ENCODE measurements around the gene PARD3B. TPM values are rescaled to one million over a fixed set of nuclear protein-coding genes. Genes with fewer than 3 reads are reported as not detected.

The PARD3B gene
- total and polyA plus RNA-seq, 4 donors = 6.8 to 50.9 (median 22.5) TPM

GRCh38 chr2:204920776-204921175, 375.5 kb downstream of the PARD3B start:
- Histone ChIP-seq H3K4me3 (ENCODE audit: low read length in 2 of 2) (no peak overlapping the region), H3K36me3 (ENCODE audit: control insufficient read depth in 1 of 2, insufficient read depth in 2 of 2, low read length in 1 of 2) (no peaks in the 10 kb centered on the region), H3K27me3 (ENCODE audit: control insufficient read depth in 1 of 2, insufficient read depth in 2 of 2, low read length in 1 of 2) (no peaks in the 10 kb centered on the region), H3K9me3 (ENCODE audit: control insufficient read depth, low read length) (no peaks in the 10 kb centered on the region), H3K4me1 (ENCODE audit: control insufficient read depth in 1 of 2, insufficient read depth in 2 of 2, low read length in 2 of 2) (no peaks in the 10 kb centered on the region), H3K27ac (ENCODE audit: low read depth in 1 of 2, low read length in 2 of 2) (no peak overlapping the region)
- no peak for ATAC-seq (ENCODE audit: low FRiP score)
- 93 to 96% methylated on average over 2 of the region's 2 CpGs for WGBS, 2 donors
- intact Hi-C loops (cut with DNase I) = no loop called here
- DNase-seq = no peak

GRCh38 chr2:204923957-204924356, 378.7 kb downstream of the PARD3B start:
- ATAC-seq (ENCODE audit: low FRiP score) = no peak
- Histone ChIP-seq H3K4me3 (ENCODE audit: low read length in 2 of 2) (no peak overlapping the region), H3K9me3 (ENCODE audit: control insufficient read depth, low read length) (no peaks in the 10 kb centered on the region), H3K36me3 (ENCODE audit: control insufficient read depth in 1 of 2, insufficient read depth in 2 of 2, low read length in 1 of 2) (no peaks in the 10 kb centered on the region), H3K27me3 (ENCODE audit: control insufficient read depth in 1 of 2, insufficient read depth in 2 of 2, low read length in 1 of 2) (no peaks in the 10 kb centered on the region), H3K4me1 (ENCODE audit: control insufficient read depth in 1 of 2, insufficient read depth in 2 of 2, low read length in 2 of 2) (no peaks in the 10 kb centered on the region), H3K27ac (ENCODE audit: low read depth in 1 of 2, low read length in 2 of 2) (no peak overlapping the region)
- intact Hi-C loops (cut with DNase I) = no loop called here
- no peak for DNase-seq

GRCh38 chr2:204931562-204931961, 386.3 kb downstream of the PARD3B start:
- Histone ChIP-seq H3K4me1 (ENCODE audit: control insufficient read depth in 1 of 2, insufficient read depth in 2 of 2, low read length in 2 of 2) (no peaks in the 10 kb centered on the region), H3K27me3 (ENCODE audit: control insufficient read depth in 1 of 2, insufficient read depth in 2 of 2, low read length in 1 of 2) (no peaks in the 10 kb centered on the region), H3K36me3 (ENCODE audit: control insufficient read depth in 1 of 2, insufficient read depth in 2 of 2, low read length in 1 of 2) (no peaks in the 10 kb centered on the region), H3K9me3 (ENCODE audit: control insufficient read depth, low read length) (no peaks in the 10 kb centered on the region), H3K4me3 (ENCODE audit: low read length in 2 of 2) (no peak overlapping the region), H3K27ac (ENCODE audit: low read depth in 1 of 2, low read length in 2 of 2) (no peak overlapping the region)
- intact Hi-C loops (cut with DNase I) = no loop called here
- no peak for DNase-seq
- no peak for ATAC-seq (ENCODE audit: low FRiP score)

- Histone ChIP-seq H3K4me1 (ENCODE audit: control insufficient read depth in 1 of 2, insufficient read depth in 2 of 2, low read length in 2 of 2) (no peaks in the 10 kb centered on the region), H3K9me3 (ENCODE audit: control insufficient read depth, low read length) (no peaks in the 10 kb centered on the region), H3K36me3 (ENCODE audit: control insufficient read depth in 1 of 2, insufficient read depth in 2 of 2, low read length in 1 of 2) (no peaks in the 10 kb centered on the region), H3K27ac (ENCODE audit: low read depth in 1 of 2, low read length in 2 of 2) (no peak overlapping the region), H3K27me3 (ENCODE audit: control insufficient read depth in 1 of 2, insufficient read depth in 2 of 2, low read length in 1 of 2) (no peaks in the 10 kb centered on the region), H3K4me3 (ENCODE audit: low read length in 2 of 2) (no peak overlapping the region)
- intact Hi-C loops (cut with DNase I) = no loop called here
- no peak for ATAC-seq (ENCODE audit: low FRiP score)
- no peak for DNase-seq
- 85 to 89% methylated on average over 1 of the region's 1 CpG for WGBS, 2 donors
Observed at GRCh38 chr2:204933735-204934374, 388.6 kb downstream of the PARD3B start.

GRCh38 chr2:204944927-204945326, 399.7 kb downstream of the PARD3B start:
- Histone ChIP-seq H3K36me3 (ENCODE audit: control insufficient read depth in 1 of 2, insufficient read depth in 2 of 2, low read length in 1 of 2) (peaks cover 0 to 4% of the 10 kb centered on the region in 2 donors), H3K27me3 (ENCODE audit: control insufficient read depth in 1 of 2, insufficient read depth in 2 of 2, low read length in 1 of 2) (no peaks in the 10 kb centered on the region), H3K4me1 (ENCODE audit: control insufficient read depth in 1 of 2, insufficient read depth in 2 of 2, low read length in 2 of 2) (no peaks in the 10 kb centered on the region), H3K4me3 (ENCODE audit: low read length in 2 of 2) (no peak overlapping the region), H3K9me3 (ENCODE audit: control insufficient read depth, low read length) (no peaks in the 10 kb centered on the region), H3K27ac (ENCODE audit: low read depth in 1 of 2, low read length in 2 of 2) (no peak overlapping the region)
- DNase-seq (no peak), ATAC-seq (ENCODE audit: low FRiP score) (no peak)
- intact Hi-C loops (cut with DNase I) = no loop called here
- WGBS, 2 donors = 93% methylated on average over 3 of the region's 3 CpGs

- DNase-seq (no peak), ATAC-seq (ENCODE audit: low FRiP score) (no peak)
- intact Hi-C loops (cut with DNase I) = no loop called here
- H3K27ac ChIP-seq (ENCODE audit: low read depth in 1 of 2, low read length in 2 of 2) = no peak overlapping the region
- no peaks in the 10 kb centered on the region for H3K4me1 ChIP-seq (ENCODE audit: control insufficient read depth in 1 of 2, insufficient read depth in 2 of 2, low read length in 2 of 2)
- H3K36me3 ChIP-seq (ENCODE audit: control insufficient read depth in 1 of 2, insufficient read depth in 2 of 2, low read length in 1 of 2) = peaks cover 0 to 4% of the 10 kb centered on the region in 2 donors
- no peaks in the 10 kb centered on the region for H3K9me3 ChIP-seq (ENCODE audit: control insufficient read depth, low read length)
- H3K27me3 ChIP-seq (ENCODE audit: control insufficient read depth in 1 of 2, insufficient read depth in 2 of 2, low read length in 1 of 2) = no peaks in the 10 kb centered on the region
- 97 to 100% methylated on average over 2 of the region's 2 CpGs for WGBS, 2 donors
- no peak overlapping the region for H3K4me3 ChIP-seq (ENCODE audit: low read length in 2 of 2)
Observed at GRCh38 chr2:204945376-204945775, 400.1 kb downstream of the PARD3B start.

GRCh38 chr2:204946892-204947291, 401.6 kb downstream of the PARD3B start:
- intact Hi-C loops (cut with DNase I) = no loop called here
- Histone ChIP-seq H3K27ac (ENCODE audit: low read depth in 1 of 2, low read length in 2 of 2) (no peak overlapping the region), H3K4me1 (ENCODE audit: control insufficient read depth in 1 of 2, insufficient read depth in 2 of 2, low read length in 2 of 2) (no peaks in the 10 kb centered on the region), H3K4me3 (ENCODE audit: low read length in 2 of 2) (no peak overlapping the region), H3K9me3 (ENCODE audit: control insufficient read depth, low read length) (no peaks in the 10 kb centered on the region), H3K36me3 (ENCODE audit: control insufficient read depth in 1 of 2, insufficient read depth in 2 of 2, low read length in 1 of 2) (peaks cover 0 to 4% of the 10 kb centered on the region in 2 donors), H3K27me3 (ENCODE audit: control insufficient read depth in 1 of 2, insufficient read depth in 2 of 2, low read length in 1 of 2) (no peaks in the 10 kb centered on the region)
- 95 to 99% methylated on average over 2 of the region's 2 CpGs for WGBS, 2 donors
- no peak for DNase-seq
- ATAC-seq (ENCODE audit: low FRiP score) = no peak

GRCh38 chr2:204947405-204947804, 402.1 kb downstream of the PARD3B start:
- WGBS, 2 donors = 76 to 78% methylated on average over 1 of the region's 1 CpG
- intact Hi-C loops (cut with DNase I) = no loop called here
- no peak for DNase-seq
- H3K4me3 ChIP-seq (ENCODE audit: low read length in 2 of 2) = no peak overlapping the region
- no peak for ATAC-seq (ENCODE audit: low FRiP score)
- H3K36me3 ChIP-seq (ENCODE audit: control insufficient read depth in 1 of 2, insufficient read depth in 2 of 2, low read length in 1 of 2) = peaks cover 0 to 4% of the 10 kb centered on the region in 2 donors
- H3K9me3 ChIP-seq (ENCODE audit: control insufficient read depth, low read length) = no peaks in the 10 kb centered on the region
- no peak overlapping the region for H3K27ac ChIP-seq (ENCODE audit: low read depth in 1 of 2, low read length in 2 of 2)
- H3K27me3 ChIP-seq (ENCODE audit: control insufficient read depth in 1 of 2, insufficient read depth in 2 of 2, low read length in 1 of 2) = no peaks in the 10 kb centered on the region
- no peaks in the 10 kb centered on the region for H3K4me1 ChIP-seq (ENCODE audit: control insufficient read depth in 1 of 2, insufficient read depth in 2 of 2, low read length in 2 of 2)

GRCh38 chr2:204948024-204948763, 402.9 kb downstream of the PARD3B start:
- intact Hi-C loops (cut with DNase I) = no loop called here
- no peaks in the 10 kb centered on the region for H3K9me3 ChIP-seq (ENCODE audit: control insufficient read depth, low read length)
- H3K27ac ChIP-seq (ENCODE audit: low read depth in 1 of 2, low read length in 2 of 2) = no peak overlapping the region
- no peak overlapping the region for H3K4me3 ChIP-seq (ENCODE audit: low read length in 2 of 2)
- ATAC-seq (ENCODE audit: low FRiP score) (no peak), DNase-seq (no peak)
- 72 to 82% methylated on average over 3 of the region's 3 CpGs for WGBS, 2 donors
- no peaks in the 10 kb centered on the region for H3K27me3 ChIP-seq (ENCODE audit: control insufficient read depth in 1 of 2, insufficient read depth in 2 of 2, low read length in 1 of 2)
- no peaks in the 10 kb centered on the region for H3K4me1 ChIP-seq (ENCODE audit: control insufficient read depth in 1 of 2, insufficient read depth in 2 of 2, low read length in 2 of 2)
- peaks cover 0 to 2% of the 10 kb centered on the region in 2 donors for H3K36me3 ChIP-seq (ENCODE audit: control insufficient read depth in 1 of 2, insufficient read depth in 2 of 2, low read length in 1 of 2)

Data from aorta (tissue), 5 donors.